ENCODE data around the gene KLHL40.

KLHL40 gene

GRCh38 chr3:42705962-42706585 lies 20.7 kb downstream of the KLHL40 start:
- CTCF ChIA-PET: interaction anchor here (0.9 kb wide), 1 partner anchor 38 kb away, joined by 3 read pairs; no protein-coding TSS in a partner anchor
- POLR2A ChIA-PET: no interaction called here
- no peak for TF ChIP-seq FOXA1 (IDR thresholded peaks at IDR 0.05)
- DNase-seq (ENCODE audit: extremely low spot score): no peak

- CTCF ChIA-PET: interaction anchor here (0.9 kb wide), 1 partner anchor 38 kb away, joined by 3 read pairs; no protein-coding TSS in a partner anchor
- POLR2A ChIA-PET: no interaction called here
- TF ChIP-seq NFRKB (IDR thresholded peaks at IDR 0.05) (no peak), FOXM1 (IDR thresholded peaks at IDR 0.05; ENCODE audit: borderline replicate concordance) (no peak), ARNT (IDR thresholded peaks at IDR 0.05) (no peak), HDGF (IDR thresholded peaks at IDR 0.05; ENCODE audit: borderline replicate concordance) (no peak), FOXA1 (IDR thresholded peaks at IDR 0.05) (no peak), ELF4 (IDR thresholded peaks at IDR 0.05) (no peak), PKNOX1 (IDR thresholded peaks at IDR 0.05) (no peak), SUZ12 (IDR thresholded peaks at IDR 0.05) (no peak)
- DNase-seq (ENCODE audit: extremely low spot score): no peak
Observed at GRCh38 chr3:42706721-42707619, 21.6 kb downstream of the KLHL40 start.

GRCh38 chr3:42707620-42708355 lies 22.5 kb downstream of the KLHL40 start:
- TF ChIP-seq ARNT (IDR thresholded peaks at IDR 0.05): no peak
- no peak for TF ChIP-seq L3MBTL2 (conservative IDR thresholded peaks at IDR 0.05)
- no peak for TF ChIP-seq TARDBP (IDR thresholded peaks at IDR 0.05)
- no peak for TF ChIP-seq LEF1 (IDR thresholded peaks at IDR 0.05; ENCODE audit: borderline replicate concordance)
- TF ChIP-seq FOXK2 (IDR thresholded peaks at IDR 0.05): no peak
- no peak for TF ChIP-seq CTBP1 (IDR thresholded peaks at IDR 0.05; ENCODE audit: borderline replicate concordance)
- no peak for TF ChIP-seq HDGF (IDR thresholded peaks at IDR 0.05; ENCODE audit: borderline replicate concordance)
- no peak for TF ChIP-seq FOXM1 (IDR thresholded peaks at IDR 0.05; ENCODE audit: borderline replicate concordance)
- no peak for TF ChIP-seq ELF4 (IDR thresholded peaks at IDR 0.05)
- TF ChIP-seq ZNF384 (IDR thresholded peaks at IDR 0.05): no peak
- TF ChIP-seq SUZ12 (IDR thresholded peaks at IDR 0.05): no peak
- TF ChIP-seq PKNOX1 (IDR thresholded peaks at IDR 0.05): no peak
- TF ChIP-seq NFRKB (IDR thresholded peaks at IDR 0.05): no peak
- TF ChIP-seq BHLHE40 (IDR thresholded peaks at IDR 0.05; ENCODE audit: borderline replicate concordance): no peak
- CTCF ChIA-PET: interaction anchor here (0.5 kb wide), 1 partner anchor 1338 kb away, joined by 4 read pairs; no protein-coding TSS in a partner anchor
- POLR2A ChIA-PET: no interaction called here
- DNase-seq (ENCODE audit: extremely low spot score): no peak

GRCh38 chr3:42708611-42709151 lies 23.3 kb downstream of the KLHL40 start:
- CTCF ChIA-PET: no interaction called here
- no peak for TF ChIP-seq NFRKB (IDR thresholded peaks at IDR 0.05)
- TF ChIP-seq HDGF (IDR thresholded peaks at IDR 0.05; ENCODE audit: borderline replicate concordance): no peak
- no peak for TF ChIP-seq FOXM1 (IDR thresholded peaks at IDR 0.05; ENCODE audit: borderline replicate concordance)
- no peak for DNase-seq (ENCODE audit: extremely low spot score)
- POLR2A ChIA-PET: no interaction called here

GRCh38 chr3:42709621-42710020 lies 24.3 kb downstream of the KLHL40 start:
- no peak for DNase-seq (ENCODE audit: extremely low spot score)
- TF ChIP-seq TARDBP (IDR thresholded peaks at IDR 0.05) (no peak), FOXK2 (IDR thresholded peaks at IDR 0.05) (no peak), HDGF (IDR thresholded peaks at IDR 0.05; ENCODE audit: borderline replicate concordance) (no peak), FOXM1 (IDR thresholded peaks at IDR 0.05; ENCODE audit: borderline replicate concordance) (no peak)
- POLR2A ChIA-PET: no interaction called here
- CTCF ChIA-PET: no interaction called here

GRCh38 chr3:42710323-42711021 lies 25.1 kb downstream of the KLHL40 start:
- ChIA-PET CTCF (no interaction called here), POLR2A (no interaction called here)
- no peak for DNase-seq (ENCODE audit: extremely low spot score)
- TF ChIP-seq CTBP1 (IDR thresholded peaks at IDR 0.05; ENCODE audit: borderline replicate concordance) (no peak), NFRKB (IDR thresholded peaks at IDR 0.05) (no peak), PKNOX1 (IDR thresholded peaks at IDR 0.05) (no peak), FOXK2 (IDR thresholded peaks at IDR 0.05) (no peak), ELF4 (IDR thresholded peaks at IDR 0.05) (no peak), ARNT (IDR thresholded peaks at IDR 0.05) (no peak), SUZ12 (IDR thresholded peaks at IDR 0.05) (no peak), TARDBP (IDR thresholded peaks at IDR 0.05) (no peak), FOXM1 (IDR thresholded peaks at IDR 0.05; ENCODE audit: borderline replicate concordance) (no peak), HDGF (IDR thresholded peaks at IDR 0.05; ENCODE audit: borderline replicate concordance) (no peak), LEF1 (IDR thresholded peaks at IDR 0.05; ENCODE audit: borderline replicate concordance) (no peak), L3MBTL2 (conservative IDR thresholded peaks at IDR 0.05) (no peak), ZNF384 (IDR thresholded peaks at IDR 0.05) (no peak), FOXA1 (IDR thresholded peaks at IDR 0.05) (no peak), BHLHE40 (IDR thresholded peaks at IDR 0.05; ENCODE audit: borderline replicate concordance) (no peak), SP1 (IDR thresholded peaks at IDR 0.05) (no peak)
